ENCODE measurements around the gene BNIP5.

GRCh38 chr6:36349240-36349639 is 12.6 kb upstream of the BNIP5 start:
- TF ChIP-seq CTCF (IDR thresholded peaks at IDR 0.05) (no peak), POLR2A (IDR thresholded peaks at IDR 0.05) (no peak)
